Neural progenitor cell (in vitro differentiated cells): ENCODE measurements around the gene SPDYC.

ENCODE experiments used
- CTCF ChIP-seq: fragments of 200-600 bp; sonication (generic); IDR thresholded peaks from 2 replicates; pipeline ENCODE4 v1.5.1; 2017; ENCODE audit warnings: antibody characterized with exemption, mild to moderate bottlenecking
- EZH2phosphoT487 ChIP-seq: fragments of 200-600 bp; sonication (generic); IDR thresholded peaks from 2 replicates; pipeline ENCODE4 v1.6.1; 2017; ENCODE audit warnings: antibody characterized with exemption

GRCh38 chr11:65180877-65181568 is 11.0 kb downstream of the SPDYC start:
- peak; percentile 55 for TF ChIP-seq CTCF
- TF ChIP-seq EZH2phosphoT487: no peak
